ENCODE data around the gene CACNA1S.

DNA sequence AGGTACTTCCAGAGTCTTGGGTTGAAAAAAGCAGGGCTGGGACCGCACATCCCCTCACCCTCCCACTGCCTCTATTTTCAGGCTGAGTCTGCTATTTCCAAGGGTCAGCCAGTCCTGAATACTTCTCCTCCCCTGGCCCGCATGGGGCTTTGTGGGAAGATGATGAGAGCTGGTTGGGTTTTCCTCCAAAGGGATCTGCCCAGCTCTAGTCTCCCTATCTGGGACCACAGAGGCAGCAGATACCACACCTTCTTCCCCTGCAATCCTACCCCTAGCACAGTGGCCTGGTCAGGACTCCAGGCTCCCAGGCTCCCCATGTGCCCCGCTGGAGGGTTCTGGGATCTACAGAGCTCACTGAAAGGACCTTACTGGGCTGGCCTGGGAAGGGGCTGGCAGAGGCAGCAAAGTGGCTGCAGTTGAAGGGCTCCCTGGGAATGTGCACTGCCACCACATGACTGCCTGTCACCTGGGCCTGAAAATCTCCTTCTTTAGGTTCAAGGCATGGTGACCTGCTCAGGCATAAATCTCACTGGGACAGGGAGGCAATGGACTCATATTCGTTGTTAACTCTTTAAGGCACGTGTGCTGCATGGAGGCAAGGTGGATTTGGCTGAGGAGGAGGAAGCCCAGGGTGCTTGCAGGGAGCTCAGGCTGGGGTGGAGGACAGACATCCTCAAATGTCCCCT is 13.1 kb downstream of the CACNA1S start:
- TF ChIP-seq, protein P1, sequence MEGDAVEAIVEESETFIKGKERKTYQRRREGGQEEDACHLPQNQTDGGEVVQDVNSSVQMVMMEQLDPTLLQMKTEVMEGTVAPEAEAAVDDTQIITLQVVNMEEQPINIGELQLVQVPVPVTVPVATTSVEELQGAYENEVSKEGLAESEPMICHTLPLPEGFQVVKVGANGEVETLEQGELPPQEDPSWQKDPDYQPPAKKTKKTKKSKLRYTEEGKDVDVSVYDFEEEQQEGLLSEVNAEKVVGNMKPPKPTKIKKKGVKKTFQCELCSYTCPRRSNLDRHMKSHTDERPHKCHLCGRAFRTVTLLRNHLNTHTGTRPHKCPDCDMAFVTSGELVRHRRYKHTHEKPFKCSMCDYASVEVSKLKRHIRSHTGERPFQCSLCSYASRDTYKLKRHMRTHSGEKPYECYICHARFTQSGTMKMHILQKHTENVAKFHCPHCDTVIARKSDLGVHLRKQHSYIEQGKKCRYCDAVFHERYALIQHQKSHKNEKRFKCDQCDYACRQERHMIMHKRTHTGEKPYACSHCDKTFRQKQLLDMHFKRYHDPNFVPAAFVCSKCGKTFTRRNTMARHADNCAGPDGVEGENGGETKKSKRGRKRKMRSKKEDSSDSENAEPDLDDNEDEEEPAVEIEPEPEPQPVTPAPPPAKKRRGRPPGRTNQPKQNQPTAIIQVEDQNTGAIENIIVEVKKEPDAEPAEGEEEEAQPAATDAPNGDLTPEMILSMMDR (IDR thresholded peaks at IDR 0.05) = no peak
- TF ChIP-seq POLR2A (IDR thresholded peaks at IDR 0.05) = no peak
